ENCODE data around the gene PRDX2. TPM values are rescaled to one million over a fixed set of nuclear protein-coding genes. Genes with fewer than 3 reads are reported as not detected.

PRDX2 gene
- polyA plus RNA-seq, 1 donor: 162 TPM

- DNase-seq (ENCODE audit: low read depth): no peak
Measured at GRCh38 chr19:12752056-12752781, 49.4 kb downstream of the PRDX2 start.

DNA sequence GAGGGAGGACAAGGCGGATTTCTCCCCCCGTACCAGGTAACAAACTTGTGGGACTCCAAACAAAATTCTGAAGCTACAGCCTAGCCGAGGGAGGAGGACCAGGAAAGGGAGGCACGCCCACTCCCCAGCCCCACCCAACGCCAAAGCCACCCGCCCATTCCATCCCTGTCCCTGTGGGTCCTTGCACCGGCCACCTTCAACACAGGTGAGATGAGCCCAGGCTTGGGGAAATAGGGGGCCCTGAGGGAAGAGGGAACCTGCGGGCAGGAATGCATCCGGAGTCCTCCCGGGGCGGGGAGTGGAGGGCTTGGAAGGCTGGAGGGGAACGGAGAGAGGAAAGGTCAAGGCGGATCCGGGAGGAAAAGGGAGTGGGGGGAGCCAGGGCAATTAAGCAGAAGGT, 50.0 kb downstream of the PRDX2 start, which contains the start of gene BEST2:
Gene BEST2 (plus strand): TSS at position 157 of the 400 bp plus-strand sequence. CDS start 802 bp downstream, outside the sequence.
- no peak for DNase-seq (ENCODE audit: low read depth)

GRCh38 chr19:12750851-12751250, 50.7 kb downstream of the PRDX2 start:
- DNase-seq (ENCODE audit: low read depth): no peak

DNA sequence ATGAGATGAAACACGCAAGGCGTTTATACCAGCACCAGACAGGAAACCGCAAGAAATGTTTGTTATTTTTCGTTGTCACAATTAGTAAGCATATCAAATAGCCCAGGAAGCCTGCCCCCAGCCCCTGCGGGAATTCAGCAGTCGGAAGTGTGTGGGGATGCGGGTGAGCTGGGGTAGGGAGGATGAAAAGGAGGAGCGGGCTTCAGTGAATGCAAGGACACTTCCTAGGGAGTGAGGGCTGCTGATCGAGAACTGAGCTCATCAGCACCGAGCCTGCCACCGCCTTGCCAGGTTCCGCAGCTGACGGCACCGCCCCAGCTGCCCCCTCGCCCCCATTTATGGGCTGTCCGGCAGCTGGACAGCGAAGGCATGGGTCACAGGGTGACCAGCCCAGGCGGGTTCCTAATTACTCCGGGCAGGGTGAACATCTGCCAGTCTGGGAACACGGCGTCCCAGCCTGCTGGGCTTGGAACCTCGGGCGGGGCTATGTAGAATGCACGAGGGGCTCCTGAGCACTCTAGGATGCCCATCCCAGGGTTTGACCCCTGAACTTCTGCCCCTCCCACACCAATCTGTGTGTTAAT, 51.6 kb downstream of the PRDX2 start:
- no peak for DNase-seq (ENCODE audit: low read depth)

- DNase-seq (ENCODE audit: low read depth): no peak
Measured at GRCh38 chr19:12748489-12748888, 53.1 kb downstream of the PRDX2 start.

Other genes with a start within 250 kb of the PRDX2 start
- 2.6 TPM for gene ZNF490, start 191.0 kb downstream of the PRDX2 start, polyA plus RNA-seq (ENCODE audit: insufficient read length)
- 14.4 TPM for gene ZNF791, start 190.9 kb downstream of the PRDX2 start, polyA plus RNA-seq (ENCODE audit: insufficient read length)
- gene MAN2B1, start 135.1 kb downstream of the PRDX2 start, polyA plus RNA-seq (ENCODE audit: insufficient read length): 23.4 TPM
- 12.4 TPM for gene WDR83, start 135.0 kb downstream of the PRDX2 start, polyA plus RNA-seq (ENCODE audit: insufficient read length)
- 58.9 TPM for gene DHPS, start 119.9 kb downstream of the PRDX2 start, polyA plus RNA-seq (ENCODE audit: insufficient read length)
- not detected for gene GNG14, start 113.8 kb downstream of the PRDX2 start, polyA plus RNA-seq (ENCODE audit: insufficient read length)
- 3.7 TPM for gene FBXW9, start 105.2 kb downstream of the PRDX2 start, polyA plus RNA-seq (ENCODE audit: insufficient read length)
- gene TNPO2, start 77.9 kb downstream of the PRDX2 start, polyA plus RNA-seq (ENCODE audit: insufficient read length): 53.9 TPM
- gene TRIR, start 67.1 kb downstream of the PRDX2 start, polyA plus RNA-seq (ENCODE audit: insufficient read length): 199 TPM
- gene GET3, start 64.3 kb downstream of the PRDX2 start, polyA plus RNA-seq (ENCODE audit: insufficient read length): 42.4 TPM
- gene BEST2, start 50.0 kb downstream of the PRDX2 start, polyA plus RNA-seq (ENCODE audit: insufficient read length): not detected
- gene HOOK2, start 26.2 kb downstream of the PRDX2 start, polyA plus RNA-seq (ENCODE audit: insufficient read length): 30.9 TPM
- 32.1 TPM for gene JUNB, start 10.3 kb downstream of the PRDX2 start, polyA plus RNA-seq (ENCODE audit: insufficient read length)
- 3.0 TPM for gene THSD8, start 269 bp upstream of the PRDX2 start, polyA plus RNA-seq (ENCODE audit: insufficient read length)
- 17.3 TPM for gene RNASEH2A, start 4.8 kb upstream of the PRDX2 start, polyA plus RNA-seq (ENCODE audit: insufficient read length)
- gene RTBDN, start 32.8 kb upstream of the PRDX2 start, polyA plus RNA-seq (ENCODE audit: insufficient read length): not detected
- gene MAST1, start 36.7 kb upstream of the PRDX2 start, polyA plus RNA-seq (ENCODE audit: insufficient read length): 0.52 TPM
- 8.2 TPM for gene DNASE2, start 79.6 kb upstream of the PRDX2 start, polyA plus RNA-seq (ENCODE audit: insufficient read length)
- 0.42 TPM for gene KLF1, start 85.4 kb upstream of the PRDX2 start, polyA plus RNA-seq (ENCODE audit: insufficient read length)
- gene GCDH, start 89.4 kb upstream of the PRDX2 start, polyA plus RNA-seq (ENCODE audit: insufficient read length): 39.4 TPM
- 3.9 TPM for gene SYCE2, start 117.5 kb upstream of the PRDX2 start, polyA plus RNA-seq (ENCODE audit: insufficient read length)
- 42.6 TPM for gene FARSA, start 131.9 kb upstream of the PRDX2 start, polyA plus RNA-seq (ENCODE audit: insufficient read length)
- gene CALR, start 136.8 kb upstream of the PRDX2 start, polyA plus RNA-seq (ENCODE audit: insufficient read length): 312 TPM
- 137 TPM for gene RAD23A, start 144.1 kb upstream of the PRDX2 start, polyA plus RNA-seq (ENCODE audit: insufficient read length)
- 46.0 TPM for gene GADD45GIP1, start 155.4 kb upstream of the PRDX2 start, polyA plus RNA-seq (ENCODE audit: insufficient read length)
- 0.08 TPM for gene DAND5, start 167.8 kb upstream of the PRDX2 start, polyA plus RNA-seq (ENCODE audit: insufficient read length)
- gene NFIX, start 193.7 kb upstream of the PRDX2 start, polyA plus RNA-seq (ENCODE audit: insufficient read length): 111 TPM